ENCODE measurements around the gene TAF4.

DNA sequence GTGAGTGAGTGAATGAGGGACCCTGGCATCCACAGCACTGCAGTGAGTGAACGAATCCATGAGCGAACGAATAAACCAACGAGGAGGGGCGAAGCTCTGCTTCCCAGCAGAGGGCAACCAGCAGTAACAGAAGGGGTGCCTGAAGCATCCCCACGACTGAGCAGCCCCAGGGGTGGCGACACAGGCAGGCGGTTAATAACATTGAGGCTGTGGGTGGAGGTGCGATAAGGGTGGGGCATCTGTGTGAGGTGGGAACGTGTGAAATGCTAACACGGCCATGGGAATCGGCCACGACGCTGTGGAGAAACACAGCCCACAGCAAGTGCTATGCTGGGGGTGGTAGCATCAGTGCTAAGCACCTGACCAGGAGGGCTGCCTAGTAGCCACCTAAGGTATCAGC lies 75.9 kb downstream of the TAF4 start:
- TF ChIP-seq, protein P1, sequence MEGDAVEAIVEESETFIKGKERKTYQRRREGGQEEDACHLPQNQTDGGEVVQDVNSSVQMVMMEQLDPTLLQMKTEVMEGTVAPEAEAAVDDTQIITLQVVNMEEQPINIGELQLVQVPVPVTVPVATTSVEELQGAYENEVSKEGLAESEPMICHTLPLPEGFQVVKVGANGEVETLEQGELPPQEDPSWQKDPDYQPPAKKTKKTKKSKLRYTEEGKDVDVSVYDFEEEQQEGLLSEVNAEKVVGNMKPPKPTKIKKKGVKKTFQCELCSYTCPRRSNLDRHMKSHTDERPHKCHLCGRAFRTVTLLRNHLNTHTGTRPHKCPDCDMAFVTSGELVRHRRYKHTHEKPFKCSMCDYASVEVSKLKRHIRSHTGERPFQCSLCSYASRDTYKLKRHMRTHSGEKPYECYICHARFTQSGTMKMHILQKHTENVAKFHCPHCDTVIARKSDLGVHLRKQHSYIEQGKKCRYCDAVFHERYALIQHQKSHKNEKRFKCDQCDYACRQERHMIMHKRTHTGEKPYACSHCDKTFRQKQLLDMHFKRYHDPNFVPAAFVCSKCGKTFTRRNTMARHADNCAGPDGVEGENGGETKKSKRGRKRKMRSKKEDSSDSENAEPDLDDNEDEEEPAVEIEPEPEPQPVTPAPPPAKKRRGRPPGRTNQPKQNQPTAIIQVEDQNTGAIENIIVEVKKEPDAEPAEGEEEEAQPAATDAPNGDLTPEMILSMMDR (IDR thresholded peaks at IDR 0.05), result no peak
- TF ChIP-seq POLR2A (IDR thresholded peaks at IDR 0.05), result no peak
